K562 (cell line): ENCODE data around the gene RNF32. TPM values are rescaled to one million over a fixed set of nuclear protein-coding genes. Genes with fewer than 3 reads are reported as not detected.

ENCODE experiments used
- ATAC-seq: fragments of 200-7000 bp; cut with Tn5 transposase; 3 replicates; pipeline ENCODE4 v1.9.1; 2020; ENCODE audit warnings: moderate library complexity
- BruUV-seq: library from RNA; stranded (reverse); fragments of 400-500 nt; replicated peaks from 2 replicates; lab custom pipeline; 2021; lab: Mats Ljungman, UMichigan
- CTCF ChIA-PET: fragments of 300-600 bp; formaldehyde crosslinking; extraction: SDS; loops from one replicate; lab custom pipeline; 2021; ENCODE audit warnings: low intra/inter-chr PET ratio; lab: Yijun Ruan, JAX
- POLR2A ChIA-PET: fragments of 300-600, 350-650 bp; sonication (Branson Sonifier 250); formaldehyde crosslinking; extraction: SDS; loops from one replicate; lab custom pipeline; 2021; ENCODE audit warnings: antibody characterized with exemption, inconsistent platforms; lab: Yijun Ruan, JAX
- DNase-seq, 4 experiments: peaks; one replicate each; pipeline versions ENCODE4 v3.0.0 to v3.0.0-alpha.2; 2011 to 2018; ENCODE audit warnings: low spot score in 3 of 4, mixed read lengths in 3 of 4; ENCODE audit errors: extremely low read depth in 1 of 4
- FAIRE-seq: peaks from 2 replicates; lab custom pipeline; 2011; peaks lifted over from hg19 to GRCh38; lab: Jason Lieb, UNC
- H2AFZ ChIP-seq: 2 replicates; pipeline ENCODE4 v1.6.0; 2011; ENCODE audit warnings: low read depth, low read length, control low read depth, inconsistent platforms
- H3K27ac ChIP-seq: fragments of 200-600 bp; 3 replicates; pipeline ENCODE4 v1.8.0; 2011; ENCODE audit warnings: low read depth, mild to moderate bottlenecking, control low read depth, inconsistent platforms, low read length, moderate library complexity, mixed read lengths; ENCODE audit errors: extremely low read depth
- H3K27me3 ChIP-seq, 2 experiments: fragments of 300-600 bp in 1 of 2; 2 replicates in 1 of 2; 3 replicates in 1 of 2; pipeline versions ENCODE4 v1.6.0 to v1.8.0; 2011; ENCODE audit warnings: inconsistent platforms in 2 of 2, low read length in 2 of 2, mild to moderate bottlenecking in 1 of 2, mixed read lengths in 1 of 2, moderate library complexity in 1 of 2; ENCODE audit not compliant: control insufficient read depth in 2 of 2, insufficient read depth in 2 of 2
- H3K36me3 ChIP-seq: fragments of 300-600 bp; 3 replicates; pipeline ENCODE4 v1.8.0; 2011; ENCODE audit warnings: mild to moderate bottlenecking, low read length, inconsistent platforms; ENCODE audit not compliant: control insufficient read depth, insufficient read depth
- H3K4me1 ChIP-seq, 2 experiments: fragments of 200-600 bp in 1 of 2; replicated peaks in 1 of 2; 2 replicates in 1 of 2; 3 replicates in 1 of 2; pipeline versions ENCODE4 v1.5.1 to v1.8.0; 2011; ENCODE audit warnings: inconsistent platforms in 2 of 2, low read length in 2 of 2, mild to moderate bottlenecking in 1 of 2, mixed read lengths in 1 of 2, moderate library complexity in 1 of 2; ENCODE audit not compliant: control insufficient read depth in 2 of 2, insufficient read depth in 2 of 2
- H3K4me2 ChIP-seq: 2 replicates; pipeline ENCODE4 v1.6.1; 2011; ENCODE audit warnings: low read length, control low read depth, inconsistent platforms, mixed read lengths; ENCODE audit not compliant: insufficient read depth
- H3K4me3 ChIP-seq: fragments of 200-600 bp; sonication (generic), shearing (Covaris generic); 2 replicates; pipeline ENCODE4 v1.5.1; 2016; ENCODE audit warnings: control low read depth, inconsistent platforms
- H3K79me2 ChIP-seq: fragments of 200-600 bp; 3 replicates; pipeline ENCODE4 v1.8.0; 2011; ENCODE audit warnings: low read length, inconsistent platforms; ENCODE audit not compliant: control insufficient read depth, insufficient read depth
- H3K9ac ChIP-seq, 2 experiments: 2 replicates each; pipeline versions ENCODE4 v1.6.0 to v1.6.1; 2011; ENCODE audit warnings: low read depth in 2 of 2, low read length in 2 of 2, control low read depth in 1 of 2, inconsistent platforms in 1 of 2, mild to moderate bottlenecking in 1 of 2, mixed read lengths in 1 of 2; ENCODE audit not compliant: insufficient read depth in 1 of 2
- H3K9me1 ChIP-seq: one replicate; pipeline ENCODE4 v1.6.0; 2011; ENCODE audit warnings: inconsistent platforms, mild to moderate bottlenecking, low read length, moderate library complexity; ENCODE audit not compliant: control insufficient read depth, insufficient read depth
- H3K9me3 ChIP-seq: replicated peaks from 2 replicates; pipeline ENCODE4 v1.5.1; 2011; ENCODE audit warnings: low read depth, low read length, inconsistent platforms; ENCODE audit not compliant: control insufficient read depth, insufficient read depth
- H4K20me1 ChIP-seq: replicated peaks from 2 replicates; pipeline ENCODE4 v1.6.1; 2011; ENCODE audit warnings: low read length, inconsistent platforms, mixed read lengths; ENCODE audit not compliant: control insufficient read depth, insufficient read depth
- PYGO2 ChIP-seq: fragments of 450-650 bp; IDR thresholded peaks from 2 replicates; pipeline ENCODE4 v1.6.1; 2016; ENCODE audit warnings: mild to moderate bottlenecking, missing genetic modification characterization, moderate library complexity, missing compliant biosample characterization
- SRSF1 ChIP-seq: fragments of 200-400 bp; formaldehyde crosslinking; IDR thresholded peaks from 2 replicates; pipeline ENCODE4 v1.6.1; 2017; ENCODE audit warnings: mild to moderate bottlenecking, low read depth, low read length, moderate library complexity
- ZNF134 ChIP-seq: fragments of 250-450 bp; sonication (Bioruptor Pico); conservative IDR thresholded peaks from 2 replicates; pipeline ENCODE4 v1.4.0; 2020
- WGBS: fragments of 100-300 bp; shearing (Covaris generic); methylation state at CpG from one replicate; pipeline ENCODE4 v1.1.6; 2016; ENCODE audit warnings: low coverage, mixed read lengths; ENCODE audit not compliant: insufficient coverage; ENCODE audit errors: missing lambda C conversion rate; 5-methylcytosine and 5-hydroxymethylcytosine counted together
- in situ Hi-C: fragments of 300-500 bp; cut with MboI; formaldehyde crosslinking; loops from 4 replicates; pipeline ENCODE4 v1.15.0; 2018; ENCODE audit warnings: inconsistent platforms, mixed read lengths
- intact Hi-C: fragments of 100-400 bp; cut with micrococcal nuclease; formaldehyde crosslinking; loops from 2 replicates; pipeline ENCODE4 v1.14.2; 2022
- polyA plus RNA-seq, 8 experiments: library from polyadenylated mRNA; depleted of rRNA in 4 of 8; stranded (reverse) in 5 of 8; unstranded in 3 of 8; fragments of >200 nt; fragmentation: Nextera tagmentation in 2 of 8; fragmentation: Illumina TruSeq in 1 of 8; extraction: Ambion mirVana in 2 of 8; extraction: Trizol in 1 of 8; gene quantifications; 2 replicates each; pipeline versions ENCODE4 v1.2.1 to v1.2.3, GENCODE V29; 2011 to 2014; ENCODE audit warnings: inconsistent platforms in 1 of 8, missing spikeins in 1 of 8
- total RNA-seq, 7 experiments: library from RNA; depleted of rRNA in 6 of 7; stranded (reverse); fragments of >200 nt in 6 of 7; fragmentation: Illumina TruSeq in 2 of 7; extraction: Trizol in 2 of 7; gene quantifications; 2 replicates each; pipeline versions ENCODE4 v1.2.1 to v1.2.3, GENCODE V29; 2011 to 2021; ENCODE audit warnings: low replicate concordance in 1 of 7
- TF ChIP-seq, protein P1 (sequence below): IDR thresholded peaks from 3 replicates; pipeline ENCODE4 v1.6.1; 2011; ENCODE audit warnings: borderline replicate concordance, mild to moderate bottlenecking, moderate library complexity; ENCODE audit not compliant: insufficient read length; ENCODE audit errors: extremely low read depth

Gene RNF32
- total and polyA plus RNA-seq, 9 of the 15 experiments (the other 6 are each of a cell fraction or from before 2014, with no cell fraction given) = 2.6 to 7.0 (median 4.6) TPM

DNA sequence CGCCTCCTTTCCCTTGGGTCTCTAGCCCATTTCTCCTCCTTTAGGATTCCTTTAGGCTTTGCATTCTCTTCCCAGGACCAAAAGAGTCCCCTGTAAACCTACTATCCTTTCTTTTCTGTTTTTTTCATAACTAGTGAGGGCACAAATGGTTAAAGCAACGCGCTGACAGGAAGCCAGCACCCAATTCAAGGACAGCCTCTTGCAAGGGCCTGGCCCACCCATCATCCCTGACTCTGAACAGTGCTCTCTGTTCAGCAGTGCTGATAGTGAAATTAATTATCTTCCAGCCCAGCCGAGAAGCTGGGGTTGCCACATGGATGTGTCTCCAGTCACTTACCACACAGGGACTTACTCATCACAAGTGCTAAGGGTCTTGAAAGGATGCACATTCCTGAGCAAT lies 38.3 kb upstream of the RNF32 start:
- 31% methylated on average over 4 of the region's 4 CpGs for WGBS
- FAIRE-seq = no peak
- DNase-seq = no peak
- H3K4me3 ChIP-seq = no peak overlapping the region
- peak; percentile 42; the same call in 1 of the 3 replicates for ATAC-seq
- H3K4me2 ChIP-seq = no peak overlapping the region
- no peak overlapping the region for H3K27ac ChIP-seq
- H2AFZ ChIP-seq = no peak overlapping the region
- H3K79me2 ChIP-seq = no peaks in the 10 kb centered on the region
- H3K36me3 ChIP-seq = no peaks in the 10 kb centered on the region
- intact Hi-C loops = no loop called here
- no TSS peak for BruUV-seq
- in situ Hi-C loops = no loop called here
- H3K4me1 ChIP-seq = peaks cover 0 to 14% of the 10 kb centered on the region in 2 experiments; a peak in 2 of 5 replicates
- H3K27me3 ChIP-seq = peaks cover 0 to 26% of the 10 kb centered on the region in 2 experiments; a peak in 3 of 5 replicates
- ChIA-PET CTCF (no interaction called here), POLR2A (interaction anchor here (0.7 kb wide), 1 partner anchor 200 kb away, joined by 3 read pairs; no protein-coding TSS in a partner anchor)
- H3K9ac ChIP-seq = no peak overlapping the region
- no peak for TF ChIP-seq PYGO2 (tag)
- TF ChIP-seq, protein P1, sequence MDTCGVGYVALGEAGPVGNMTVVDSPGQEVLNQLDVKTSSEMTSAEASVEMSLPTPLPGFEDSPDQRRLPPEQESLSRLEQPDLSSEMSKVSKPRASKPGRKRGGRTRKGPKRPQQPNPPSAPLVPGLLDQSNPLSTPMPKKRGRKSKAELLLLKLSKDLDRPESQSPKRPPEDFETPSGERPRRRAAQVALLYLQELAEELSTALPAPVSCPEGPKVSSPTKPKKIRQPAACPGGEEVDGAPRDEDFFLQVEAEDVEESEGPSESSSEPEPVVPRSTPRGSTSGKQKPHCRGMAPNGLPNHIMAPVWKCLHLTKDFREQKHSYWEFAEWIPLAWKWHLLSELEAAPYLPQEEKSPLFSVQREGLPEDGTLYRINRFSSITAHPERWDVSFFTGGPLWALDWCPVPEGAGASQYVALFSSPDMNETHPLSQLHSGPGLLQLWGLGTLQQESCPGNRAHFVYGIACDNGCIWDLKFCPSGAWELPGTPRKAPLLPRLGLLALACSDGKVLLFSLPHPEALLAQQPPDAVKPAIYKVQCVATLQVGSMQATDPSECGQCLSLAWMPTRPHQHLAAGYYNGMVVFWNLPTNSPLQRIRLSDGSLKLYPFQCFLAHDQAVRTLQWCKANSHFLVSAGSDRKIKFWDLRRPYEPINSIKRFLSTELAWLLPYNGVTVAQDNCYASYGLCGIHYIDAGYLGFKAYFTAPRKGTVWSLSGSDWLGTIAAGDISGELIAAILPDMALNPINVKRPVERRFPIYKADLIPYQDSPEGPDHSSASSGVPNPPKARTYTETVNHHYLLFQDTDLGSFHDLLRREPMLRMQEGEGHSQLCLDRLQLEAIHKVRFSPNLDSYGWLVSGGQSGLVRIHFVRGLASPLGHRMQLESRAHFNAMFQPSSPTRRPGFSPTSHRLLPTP = no peak
- no peak for TF ChIP-seq SRSF1
- TF ChIP-seq ZNF134 (CRISPR knock-in tag) = peak; percentile 62
- no peaks in the 10 kb centered on the region for H3K9me1 ChIP-seq
- 0 out of 2 replicates have a peak, but pooled peaks cover 4% of the 10 kb centered on the region for H4K20me1 ChIP-seq
- no peaks in the 10 kb centered on the region for H3K9me3 ChIP-seq
